ENCODE results near the gene TMPRSS3.

DNA sequence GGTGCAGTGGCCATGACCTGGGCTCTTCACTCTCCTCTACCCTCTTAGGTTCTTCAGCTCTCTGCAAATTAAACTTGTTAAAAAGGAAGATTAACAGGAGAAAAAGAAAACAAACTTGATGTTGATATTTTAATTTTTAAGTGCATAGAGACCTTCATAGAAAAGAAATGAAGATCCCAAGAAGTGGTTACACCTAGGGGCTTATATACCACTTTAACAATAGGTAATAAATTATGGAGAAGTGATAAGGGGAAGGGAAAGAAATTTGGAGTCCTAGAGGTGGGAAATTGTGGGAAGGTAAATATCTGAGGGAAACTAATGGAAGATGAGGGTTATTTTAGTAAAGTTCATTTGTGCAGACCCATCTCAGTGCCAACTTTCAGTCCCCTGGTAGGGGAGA, 64.2 kb downstream of the TMPRSS3 start:
- TF ChIP-seq, protein P1, sequence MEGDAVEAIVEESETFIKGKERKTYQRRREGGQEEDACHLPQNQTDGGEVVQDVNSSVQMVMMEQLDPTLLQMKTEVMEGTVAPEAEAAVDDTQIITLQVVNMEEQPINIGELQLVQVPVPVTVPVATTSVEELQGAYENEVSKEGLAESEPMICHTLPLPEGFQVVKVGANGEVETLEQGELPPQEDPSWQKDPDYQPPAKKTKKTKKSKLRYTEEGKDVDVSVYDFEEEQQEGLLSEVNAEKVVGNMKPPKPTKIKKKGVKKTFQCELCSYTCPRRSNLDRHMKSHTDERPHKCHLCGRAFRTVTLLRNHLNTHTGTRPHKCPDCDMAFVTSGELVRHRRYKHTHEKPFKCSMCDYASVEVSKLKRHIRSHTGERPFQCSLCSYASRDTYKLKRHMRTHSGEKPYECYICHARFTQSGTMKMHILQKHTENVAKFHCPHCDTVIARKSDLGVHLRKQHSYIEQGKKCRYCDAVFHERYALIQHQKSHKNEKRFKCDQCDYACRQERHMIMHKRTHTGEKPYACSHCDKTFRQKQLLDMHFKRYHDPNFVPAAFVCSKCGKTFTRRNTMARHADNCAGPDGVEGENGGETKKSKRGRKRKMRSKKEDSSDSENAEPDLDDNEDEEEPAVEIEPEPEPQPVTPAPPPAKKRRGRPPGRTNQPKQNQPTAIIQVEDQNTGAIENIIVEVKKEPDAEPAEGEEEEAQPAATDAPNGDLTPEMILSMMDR (CRISPR knock-in tag; IDR thresholded peaks at IDR 0.05), result no peak
- TF ChIP-seq TBX2 (CRISPR knock-in tag; IDR thresholded peaks at IDR 0.05; ENCODE audit: borderline replicate concordance), result no peak
- TF ChIP-seq RFX5 (IDR thresholded peaks at IDR 0.05; ENCODE audit: low read depth, low read length), result no peak
- TF ChIP-seq, protein P2, sequence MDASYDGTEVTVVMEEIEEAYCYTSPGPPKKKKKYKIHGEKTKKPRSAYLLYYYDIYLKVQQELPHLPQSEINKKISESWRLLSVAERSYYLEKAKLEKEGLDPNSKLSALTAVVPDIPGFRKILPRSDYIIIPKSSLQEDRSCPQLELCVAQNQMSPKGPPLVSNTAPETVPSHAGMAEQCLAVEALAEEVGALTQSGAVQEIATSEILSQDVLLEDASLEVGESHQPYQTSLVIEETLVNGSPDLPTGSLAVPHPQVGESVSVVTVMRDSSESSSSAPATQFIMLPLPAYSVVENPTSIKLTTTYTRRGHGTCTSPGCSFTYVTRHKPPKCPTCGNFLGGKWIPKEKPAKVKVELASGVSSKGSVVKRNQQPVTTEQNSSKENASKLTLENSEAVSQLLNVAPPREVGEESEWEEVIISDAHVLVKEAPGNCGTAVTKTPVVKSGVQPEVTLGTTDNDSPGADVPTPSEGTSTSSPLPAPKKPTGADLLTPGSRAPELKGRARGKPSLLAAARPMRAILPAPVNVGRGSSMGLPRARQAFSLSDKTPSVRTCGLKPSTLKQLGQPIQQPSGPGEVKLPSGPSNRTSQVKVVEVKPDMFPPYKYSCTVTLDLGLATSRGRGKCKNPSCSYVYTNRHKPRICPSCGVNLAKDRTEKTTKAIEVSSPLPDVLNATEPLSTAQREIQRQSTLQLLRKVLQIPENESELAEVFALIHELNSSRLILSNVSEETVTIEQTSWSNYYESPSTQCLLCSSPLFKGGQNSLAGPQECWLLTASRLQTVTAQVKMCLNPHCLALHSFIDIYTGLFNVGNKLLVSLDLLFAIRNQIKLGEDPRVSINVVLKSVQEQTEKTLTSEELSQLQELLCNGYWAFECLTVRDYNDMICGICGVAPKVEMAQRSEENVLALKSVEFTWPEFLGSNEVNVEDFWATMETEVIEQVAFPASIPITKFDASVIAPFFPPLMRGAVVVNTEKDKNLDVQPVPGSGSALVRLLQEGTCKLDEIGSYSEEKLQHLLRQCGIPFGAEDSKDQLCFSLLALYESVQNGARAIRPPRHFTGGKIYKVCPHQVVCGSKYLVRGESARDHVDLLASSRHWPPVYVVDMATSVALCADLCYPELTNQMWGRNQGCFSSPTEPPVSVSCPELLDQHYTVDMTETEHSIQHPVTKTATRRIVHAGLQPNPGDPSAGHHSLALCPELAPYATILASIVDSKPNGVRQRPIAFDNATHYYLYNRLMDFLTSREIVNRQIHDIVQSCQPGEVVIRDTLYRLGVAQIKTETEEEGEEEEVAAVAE (CRISPR knock-in tag; IDR thresholded peaks at IDR 0.05; ENCODE audit: borderline replicate concordance), result no peak
- TF ChIP-seq SMARCC2 (IDR thresholded peaks at IDR 0.05), result no peak
- no peak for TF ChIP-seq SP2 (CRISPR knock-in tag; IDR thresholded peaks at IDR 0.05)
- TF ChIP-seq NPAS2 (CRISPR knock-in tag; IDR thresholded peaks at IDR 0.05; ENCODE audit: borderline replicate concordance), result no peak
- TF ChIP-seq NKX3-1 (CRISPR knock-in tag; IDR thresholded peaks at IDR 0.05), result no peak

Measured in HepG2 (cell line).